NCI-H1092 treated with DMSO at 0.1 percent for 48 hours (cell line): ENCODE results near the gene BBS9.
"Not testable (repeated sequence)": the region's sequence is repeated elsewhere in the genome, so short reads cannot be mapped to it uniquely, and the experiment has no call there.

Experiments
- DNase-seq: peaks from one replicate; lab custom pipeline; 2025; lab: John Stamatoyannopoulos, UW

The BBS9 gene

DNA sequence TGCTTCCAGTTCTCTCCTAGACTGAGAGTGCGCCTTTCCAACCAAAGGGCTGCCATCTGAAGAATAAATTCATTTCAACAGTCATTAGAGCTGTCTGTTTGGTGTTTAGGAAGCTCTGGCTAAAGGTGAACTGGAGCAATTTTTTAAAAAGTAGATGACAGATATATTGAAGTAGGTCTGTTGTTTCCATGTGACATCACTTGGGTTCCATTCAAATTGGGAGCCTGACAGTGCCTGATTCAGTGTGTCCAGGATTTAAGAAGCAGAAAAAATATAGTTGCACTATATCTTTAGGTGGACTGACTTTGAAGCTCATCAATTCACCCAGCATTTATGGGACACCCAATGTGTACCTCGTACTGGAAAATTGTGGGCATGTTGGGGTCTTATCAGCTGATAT lies 367.7 kb downstream of the BBS9 start:
- no peak for DNase-seq

DNA sequence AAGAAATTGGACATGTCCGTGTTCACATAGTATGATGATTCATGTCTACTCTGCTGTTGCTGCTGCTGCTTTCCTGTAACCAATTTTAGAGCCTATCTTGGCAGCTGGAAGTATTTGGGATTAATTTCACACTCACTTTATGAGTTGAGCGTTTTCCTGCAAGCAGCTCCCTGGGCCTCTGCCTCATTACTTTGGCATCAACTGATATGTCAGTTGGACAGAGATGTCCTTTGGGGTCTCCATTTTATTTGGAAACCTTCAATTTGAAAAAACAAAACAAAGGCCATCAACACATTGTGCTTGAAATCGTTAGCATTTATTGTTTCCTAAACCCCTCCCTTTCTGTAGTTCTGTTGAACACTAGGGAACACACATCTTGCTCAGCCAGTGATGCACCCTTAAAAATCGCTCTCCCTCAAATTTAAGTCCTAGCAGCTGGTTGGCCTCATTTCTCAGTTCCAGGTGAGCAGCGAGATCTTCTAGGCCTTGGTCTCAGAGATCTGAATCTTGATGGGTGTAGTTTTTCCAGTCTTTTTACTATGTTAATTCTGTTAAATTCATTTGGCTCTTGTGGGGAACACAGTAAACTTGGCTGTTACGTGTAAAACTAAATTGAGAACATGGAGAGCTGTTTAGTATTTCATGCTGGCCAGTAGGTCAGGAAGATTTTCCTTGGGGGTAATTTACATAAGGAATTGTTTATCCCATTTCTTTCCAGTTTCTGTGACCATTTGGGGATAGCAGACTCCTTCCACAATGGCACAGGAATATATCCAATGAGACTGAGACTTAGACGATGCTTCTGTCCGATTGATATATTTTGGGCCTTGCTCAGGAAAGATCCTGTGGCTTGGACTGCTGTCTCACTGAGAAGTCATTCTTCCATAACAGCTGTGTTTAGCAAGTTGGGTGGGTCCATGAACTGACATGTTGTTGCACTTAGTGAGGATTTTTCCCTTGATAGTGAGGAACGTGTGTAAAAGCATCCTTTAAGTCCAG lies 371.6 kb downstream of the BBS9 start:
- no peak for DNase-seq

DNA sequence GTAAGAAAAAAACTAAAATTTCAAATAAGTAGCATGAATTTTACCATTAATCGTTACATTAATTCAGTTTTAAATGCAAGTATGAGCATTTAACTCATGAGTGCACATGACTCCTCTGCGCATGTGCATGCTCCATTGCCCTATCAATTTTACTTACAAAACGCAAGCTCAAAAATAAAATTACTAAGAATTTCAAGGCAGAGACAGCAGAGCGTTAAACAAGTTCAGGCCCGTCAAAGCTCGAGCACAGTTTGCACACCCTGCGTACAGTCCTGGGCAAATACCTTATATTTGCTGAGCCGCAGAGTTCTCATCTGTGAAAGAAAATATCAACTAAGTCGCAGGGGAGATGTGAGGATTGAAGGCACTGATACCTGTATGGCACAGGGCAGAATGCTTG lies 373.6 kb downstream of the BBS9 start:
- DNase-seq, result no peak

DNA sequence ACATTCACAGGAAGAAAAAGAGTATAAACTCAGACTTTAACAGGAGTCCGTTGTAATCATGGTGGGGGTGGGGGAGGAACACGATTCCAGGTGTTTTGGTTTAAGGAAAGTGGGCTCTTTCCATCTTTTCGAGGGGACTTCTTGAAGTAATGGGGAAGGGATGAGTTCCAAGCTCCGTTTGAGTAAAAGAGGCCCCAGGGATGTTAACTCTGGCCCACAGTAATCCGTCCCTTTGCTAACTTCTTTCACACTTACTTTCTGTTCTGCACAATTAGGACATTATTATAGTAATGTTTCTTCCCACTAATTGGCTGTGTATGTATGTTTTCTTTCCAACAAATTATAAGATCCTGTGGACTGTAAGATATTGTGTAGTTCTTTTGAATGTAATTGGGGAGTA lies 374.4 kb downstream of the BBS9 start:
- DNase-seq, result no peak

DNA sequence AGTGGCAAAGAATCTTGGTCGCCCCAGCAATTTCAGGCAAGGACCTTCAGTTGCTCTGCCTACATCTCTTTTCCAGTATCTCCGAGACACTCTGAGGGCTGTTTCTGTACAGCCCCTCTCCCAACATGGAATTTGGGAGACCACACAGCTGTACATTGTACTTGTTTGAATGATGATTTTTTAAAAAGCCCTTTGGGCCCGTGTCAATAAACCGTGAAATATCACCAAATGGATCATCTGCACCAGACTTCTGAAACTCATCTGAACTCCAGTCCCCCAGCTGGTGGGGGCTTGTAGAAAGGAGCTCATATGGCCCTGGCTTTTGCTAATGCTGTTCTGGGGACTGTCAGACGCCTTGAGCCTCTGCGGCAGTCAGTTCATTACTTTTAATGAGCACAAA lies 374.9 kb downstream of the BBS9 start:
- DNase-seq, result no peak

DNA sequence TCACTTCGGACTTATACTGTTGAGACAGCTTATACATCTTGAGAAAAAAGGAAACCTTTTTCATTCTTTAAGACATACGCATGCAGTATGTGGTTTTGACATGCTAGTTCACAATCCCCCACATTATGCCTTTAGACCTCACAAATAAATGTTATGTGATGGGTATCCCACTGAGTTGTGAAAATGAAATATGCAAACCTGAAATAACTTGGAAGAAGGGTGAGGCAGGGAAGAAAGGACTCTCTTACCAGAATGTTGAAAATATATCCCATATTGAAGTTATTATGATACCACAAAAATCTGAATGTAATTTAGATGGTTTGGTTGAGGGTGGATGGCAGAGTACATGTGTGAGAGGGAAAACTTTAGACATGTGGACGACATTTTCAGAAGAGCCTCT lies 379.8 kb downstream of the BBS9 start:
- DNase-seq, result no peak

DNA sequence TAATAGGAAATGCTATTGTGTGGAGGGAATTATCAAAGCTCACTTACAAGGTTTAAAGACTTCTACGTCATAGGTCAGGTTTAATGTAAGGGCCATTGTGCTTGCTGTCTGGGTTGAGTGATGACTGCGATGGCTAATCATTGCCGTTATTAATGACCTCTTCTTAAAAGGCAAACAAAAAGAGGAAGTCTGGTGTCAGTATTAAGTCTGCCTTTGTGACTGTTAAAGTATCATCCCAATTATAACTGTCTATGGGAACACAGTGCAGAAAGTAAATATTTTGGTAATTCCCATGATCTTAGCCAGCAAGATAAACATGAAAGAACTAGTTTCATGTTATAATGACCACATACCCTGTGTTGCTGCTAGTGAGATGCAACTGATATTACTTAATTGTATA lies 382.4 kb downstream of the BBS9 start:
- DNase-seq, result no peak

DNA sequence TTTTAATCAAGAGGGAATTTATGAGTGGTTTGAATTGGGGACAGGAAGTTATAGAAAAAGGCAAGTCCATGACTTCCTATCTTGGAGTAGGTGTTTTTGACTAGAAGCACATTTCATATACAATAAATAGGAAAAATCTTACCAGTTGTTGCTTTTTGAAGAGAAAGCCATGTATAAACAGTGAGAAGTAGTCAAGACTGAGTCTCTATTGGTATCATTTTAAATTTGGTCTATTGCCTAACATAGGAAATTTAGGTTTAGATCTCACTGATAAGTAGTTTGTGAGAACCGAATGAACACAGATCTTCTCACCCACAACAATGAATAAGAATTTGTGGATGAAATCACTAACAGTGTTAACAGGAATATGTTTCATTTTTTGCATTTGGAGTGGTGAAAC lies 387.2 kb downstream of the BBS9 start:
- DNase-seq, result no peak

DNA sequence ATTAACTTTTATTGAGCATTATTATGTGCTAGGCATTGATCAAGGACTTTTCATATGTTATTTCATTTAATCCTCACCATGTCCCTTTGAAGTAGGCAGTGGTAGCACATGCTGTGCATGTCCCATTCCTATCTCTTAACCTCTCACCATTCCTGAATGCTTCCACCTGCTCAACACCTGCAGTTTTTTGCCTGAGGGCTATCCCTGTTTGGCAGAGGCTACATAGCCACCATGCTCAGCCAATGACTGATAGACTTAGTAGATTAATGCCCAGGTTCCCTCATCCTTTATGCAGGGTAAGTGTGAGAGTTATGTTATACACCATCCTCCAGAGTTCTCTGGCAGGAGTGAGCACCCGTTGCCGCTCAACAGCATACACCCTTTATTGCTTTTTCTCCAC lies 387.8 kb downstream of the BBS9 start:
- peak; percentile 41 for DNase-seq

DNA sequence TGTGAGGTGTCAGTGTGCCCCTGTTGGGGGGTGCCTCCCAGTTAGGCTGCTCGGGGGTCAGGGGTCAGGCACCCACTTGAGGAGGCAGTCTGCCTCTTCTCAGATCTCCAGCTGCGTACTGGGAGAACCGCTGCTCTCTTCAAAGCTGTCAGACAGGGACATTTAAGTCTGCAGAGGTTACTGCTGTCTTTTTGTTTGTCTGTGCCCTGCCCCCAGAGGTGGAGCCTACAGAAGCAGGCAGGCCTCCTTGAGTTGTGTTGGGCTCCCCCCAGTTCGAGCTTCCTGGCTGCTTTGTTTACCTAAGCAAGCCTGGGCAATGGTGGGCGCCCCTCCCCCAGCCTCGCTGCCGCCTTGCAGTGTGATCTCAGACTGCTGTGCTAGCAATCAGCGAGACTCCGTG lies 397.6 kb downstream of the BBS9 start:
- not testable (repeated sequence) for DNase-seq

DNA sequence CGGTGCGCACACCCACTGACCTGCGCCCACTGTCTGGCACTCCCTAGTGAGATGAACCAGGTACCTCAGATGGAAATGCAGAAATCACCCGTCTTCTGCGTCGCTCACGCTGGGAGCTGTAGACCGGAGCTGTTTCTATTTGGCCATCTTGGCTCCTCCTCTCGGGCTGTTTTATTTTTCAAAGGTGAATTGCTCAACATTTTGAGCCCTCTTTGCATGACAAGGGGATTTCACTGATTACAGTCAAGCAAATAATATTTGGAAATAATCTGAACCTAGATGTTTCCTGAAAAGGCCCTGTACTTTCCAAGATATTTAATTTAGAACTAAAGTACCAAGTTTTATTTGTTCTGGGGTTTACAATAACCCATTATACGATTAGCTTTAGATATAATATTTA lies 398.2 kb downstream of the BBS9 start:
- DNase-seq, result not testable (repeated sequence)

DNA sequence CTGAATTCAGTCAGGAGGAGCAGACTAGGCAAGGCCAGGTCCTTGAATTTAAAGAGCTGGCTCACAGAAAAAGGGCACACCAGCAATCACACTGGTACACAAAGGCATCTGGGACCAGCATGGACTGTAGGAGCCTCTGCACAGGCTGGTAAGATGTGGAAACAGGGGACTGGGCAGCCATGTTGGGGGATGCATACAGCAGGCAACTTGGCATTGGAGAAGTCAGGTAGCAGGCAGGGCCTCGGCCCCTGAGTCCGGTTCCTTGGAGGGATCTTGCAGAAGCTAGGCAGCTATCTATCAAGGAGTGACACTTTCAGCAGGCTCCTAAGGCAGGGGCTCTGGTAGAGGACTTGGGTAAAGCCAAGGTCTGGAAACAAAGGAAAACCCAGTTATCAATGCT lies 399.7 kb downstream of the BBS9 start:
- DNase-seq, result no peak

DNA sequence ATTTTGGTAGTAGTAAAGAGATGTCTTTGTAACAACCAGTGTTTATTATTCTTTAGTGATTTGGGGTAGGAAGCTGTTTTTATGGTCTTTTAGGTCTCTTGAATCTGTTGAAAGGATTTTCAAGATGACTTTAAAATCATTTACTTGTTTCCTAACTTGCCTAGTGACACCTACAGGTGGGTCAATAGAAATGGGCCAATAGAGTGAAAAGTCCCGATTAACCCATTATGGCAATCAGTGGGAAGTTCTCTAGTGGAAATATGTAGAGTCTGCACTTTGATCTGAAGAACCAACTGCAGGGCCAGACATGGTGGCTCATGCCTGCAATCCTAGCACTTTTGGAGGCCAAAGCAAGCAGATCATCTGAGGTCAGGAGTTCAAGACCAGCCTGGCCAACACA lies 401.3 kb downstream of the BBS9 start:
- no peak for DNase-seq

DNA sequence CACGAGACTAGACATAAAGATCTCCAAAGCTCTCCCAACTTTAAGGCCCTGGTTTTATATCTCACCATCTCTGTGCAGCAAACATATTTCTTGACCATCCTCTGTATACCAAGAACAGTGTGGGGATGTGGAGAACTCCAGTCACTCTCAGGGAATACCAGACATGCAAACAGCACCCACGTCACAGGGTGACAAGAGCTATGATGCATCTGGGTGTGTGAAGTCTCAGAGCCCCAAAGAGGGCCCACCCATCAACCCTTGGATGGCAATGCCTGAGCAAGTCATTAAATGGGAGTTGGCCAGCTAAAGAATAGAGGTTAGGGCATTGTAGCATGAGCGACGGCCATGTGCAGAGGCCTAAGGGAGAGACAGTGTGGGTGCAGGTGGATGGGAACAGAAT lies 402.5 kb downstream of the BBS9 start:
- DNase-seq, result no peak

DNA sequence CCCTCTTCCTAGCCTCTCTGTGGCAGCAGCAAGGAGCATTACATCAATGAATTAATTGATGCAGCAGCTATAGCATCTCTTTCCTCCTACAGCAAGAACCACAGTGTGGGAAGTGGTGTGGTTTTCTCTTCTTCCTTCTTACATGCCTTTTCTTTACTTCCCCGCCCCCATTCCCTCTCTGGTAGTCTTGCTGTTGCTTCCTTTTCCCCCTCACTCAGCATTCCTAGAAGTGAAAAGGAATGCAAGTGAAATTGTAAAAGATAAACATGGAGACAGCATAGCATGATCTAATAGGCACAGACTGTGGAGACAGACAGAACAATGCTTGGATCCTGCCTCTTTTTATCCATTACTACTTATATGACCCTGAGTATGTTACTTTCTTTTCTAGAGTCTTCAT lies 405.5 kb downstream of the BBS9 start:
- no peak for DNase-seq

DNA sequence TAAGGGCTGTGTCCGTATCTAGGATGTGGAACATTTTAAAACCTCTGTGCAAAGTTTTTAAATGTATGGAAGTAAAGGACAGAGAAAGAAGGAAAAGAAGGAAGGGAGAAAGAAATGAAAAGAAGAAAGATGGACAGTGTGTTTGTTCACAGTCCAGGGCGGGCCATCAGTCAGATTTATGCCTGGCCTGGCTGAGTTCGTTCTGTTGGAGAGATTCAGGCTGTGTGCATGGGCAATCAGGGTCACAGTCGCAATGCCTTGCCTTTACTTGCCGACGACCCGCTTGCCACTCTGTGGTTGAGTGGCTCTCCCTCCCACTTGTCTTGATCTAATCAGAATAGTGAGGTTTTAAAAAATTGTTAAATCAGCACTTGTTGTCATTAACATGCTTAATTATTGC lies 406.6 kb downstream of the BBS9 start:
- no peak for DNase-seq

DNA sequence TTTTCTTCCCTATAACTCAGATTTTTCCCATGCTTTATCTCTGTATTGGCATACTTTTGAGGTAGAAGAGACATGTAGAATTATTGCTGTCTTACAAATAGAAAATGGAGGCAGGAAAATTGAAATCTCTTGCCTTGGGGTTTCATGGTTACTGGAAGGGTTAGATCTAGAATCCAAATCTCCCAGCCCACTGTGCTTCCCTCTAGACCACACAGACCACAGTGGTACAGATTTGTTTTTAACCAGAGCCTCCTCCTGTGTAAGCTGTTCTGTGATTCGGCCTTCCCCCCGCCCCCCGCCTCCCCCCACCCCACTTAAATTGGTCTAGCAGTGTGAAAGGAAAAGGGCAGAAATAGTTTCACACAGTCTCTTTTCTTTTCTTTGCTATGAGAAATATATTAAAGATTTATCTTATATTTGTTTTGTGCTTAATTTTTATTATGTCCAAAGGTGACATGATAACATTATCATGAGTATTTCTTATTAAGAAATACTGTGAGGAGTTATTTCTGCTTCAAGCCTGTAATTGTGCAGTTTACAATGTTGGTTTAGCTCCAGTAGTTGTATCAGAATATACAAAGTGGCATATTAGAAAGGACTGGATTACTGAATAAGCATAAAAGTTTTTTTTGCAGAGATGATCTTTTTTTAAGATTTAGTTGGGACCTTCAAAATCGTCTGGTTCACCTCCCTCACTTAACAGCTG lies 407.2 kb downstream of the BBS9 start:
- no peak for DNase-seq

DNA sequence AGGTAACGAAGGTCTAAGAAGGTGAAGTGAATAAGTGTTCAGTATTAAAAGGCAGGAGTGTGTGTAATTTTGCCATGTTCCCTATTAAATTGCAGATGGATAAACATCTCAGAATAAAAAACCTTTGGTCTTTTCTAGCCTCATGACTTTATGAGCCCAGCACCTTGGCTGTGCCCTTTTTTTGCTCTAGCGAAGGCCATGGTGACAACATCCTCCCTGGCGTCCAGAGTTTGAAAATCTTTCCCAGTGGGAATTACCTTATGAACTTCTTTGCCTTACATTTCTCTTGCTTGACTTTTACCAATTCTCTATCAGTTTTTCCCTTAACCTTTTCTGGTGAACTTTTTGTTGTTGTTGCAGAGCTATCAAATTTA lies 407.7 kb downstream of the BBS9 start:
- no peak for DNase-seq

DNA sequence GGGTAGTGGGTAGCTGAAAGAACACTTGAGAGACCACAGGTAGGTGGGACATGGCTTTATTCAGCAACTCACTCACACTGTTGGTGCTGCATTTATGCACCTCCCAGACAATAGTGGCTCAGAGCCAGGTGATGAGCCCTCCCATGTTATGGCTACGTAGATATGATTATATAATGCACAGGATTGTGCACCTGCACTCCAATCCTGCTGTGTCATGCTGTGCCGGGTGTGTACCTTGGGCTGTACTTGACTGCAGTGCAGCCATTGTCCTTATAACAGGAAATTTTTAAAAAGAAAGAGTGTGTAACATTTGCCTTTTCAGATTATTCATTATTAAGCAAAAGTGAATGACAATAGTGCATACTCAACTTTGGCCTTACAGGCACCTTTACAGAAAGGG lies 409.8 kb downstream of the BBS9 start:
- DNase-seq, result no peak

DNA sequence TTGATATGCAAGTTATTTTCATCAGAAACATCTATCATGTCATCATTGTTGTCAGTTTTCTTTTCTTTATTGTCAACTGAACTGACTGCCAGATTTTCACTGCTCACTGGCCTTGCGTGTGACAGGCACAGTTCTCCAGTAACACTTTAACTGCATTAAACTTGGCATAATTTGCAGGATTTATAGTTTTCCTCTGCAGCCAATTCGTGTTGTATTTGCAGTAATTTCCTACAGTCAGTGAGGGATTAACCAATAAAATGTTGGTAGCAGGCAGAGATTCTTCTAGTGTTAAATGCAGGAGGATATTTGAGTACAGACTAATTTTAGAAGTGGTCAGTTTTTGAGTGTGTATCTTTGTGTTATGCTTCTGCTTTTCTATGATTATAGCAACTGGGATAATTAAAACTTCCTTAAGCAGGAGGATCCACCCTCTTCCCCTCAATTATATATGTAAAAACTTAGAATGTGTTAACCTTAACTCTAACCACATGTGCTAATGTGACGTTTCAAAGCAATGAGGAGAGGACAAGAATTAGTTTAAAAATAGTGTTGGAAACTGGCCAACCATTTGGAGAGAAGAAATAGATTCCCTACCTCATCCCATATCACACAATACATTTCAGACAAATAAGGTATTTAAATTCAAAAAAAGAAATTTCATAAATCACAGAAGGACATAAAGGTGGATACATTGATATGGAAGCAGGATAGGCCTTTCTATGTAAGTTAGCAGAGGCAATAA lies 410.5 kb downstream of the BBS9 start:
- DNase-seq, result no peak

DNA sequence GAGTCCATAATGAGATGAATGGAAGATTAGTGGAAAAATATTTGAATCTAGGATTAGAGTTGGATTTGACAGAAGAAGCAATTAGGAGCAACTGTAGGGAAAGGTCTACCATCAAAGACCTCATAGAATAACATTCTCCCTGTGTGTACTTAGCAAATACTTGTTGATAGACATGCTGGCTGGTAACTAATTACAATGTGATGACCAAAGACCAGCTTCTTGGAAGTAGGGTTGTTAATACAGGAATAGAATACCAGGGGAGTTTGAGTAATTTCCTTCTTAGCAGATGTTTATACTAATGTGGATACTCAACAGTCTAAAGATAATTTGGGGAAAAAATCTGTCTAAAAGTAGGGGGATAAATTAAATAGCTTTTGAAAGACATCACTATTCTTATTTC lies 418.5 kb downstream of the BBS9 start:
- DNase-seq, result no peak

DNA sequence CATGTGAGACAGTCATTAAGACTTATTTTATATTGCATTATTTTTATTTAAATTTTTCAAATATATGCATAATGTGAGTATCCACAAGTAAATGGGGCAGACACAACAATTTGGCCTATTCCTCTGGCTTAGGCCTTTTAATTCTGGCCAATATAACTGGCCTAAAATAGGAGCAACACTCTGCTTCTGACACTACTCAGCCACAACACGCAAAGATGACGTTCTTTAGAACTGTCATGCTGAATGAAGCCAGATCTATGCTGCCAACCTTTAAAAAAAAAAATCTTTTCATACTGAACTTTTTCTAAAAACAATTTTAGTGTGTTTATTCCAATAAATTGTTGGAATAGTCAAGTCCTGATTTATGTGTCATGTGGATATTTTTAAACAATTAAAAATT lies 421.0 kb downstream of the BBS9 start:
- no peak for DNase-seq

DNA sequence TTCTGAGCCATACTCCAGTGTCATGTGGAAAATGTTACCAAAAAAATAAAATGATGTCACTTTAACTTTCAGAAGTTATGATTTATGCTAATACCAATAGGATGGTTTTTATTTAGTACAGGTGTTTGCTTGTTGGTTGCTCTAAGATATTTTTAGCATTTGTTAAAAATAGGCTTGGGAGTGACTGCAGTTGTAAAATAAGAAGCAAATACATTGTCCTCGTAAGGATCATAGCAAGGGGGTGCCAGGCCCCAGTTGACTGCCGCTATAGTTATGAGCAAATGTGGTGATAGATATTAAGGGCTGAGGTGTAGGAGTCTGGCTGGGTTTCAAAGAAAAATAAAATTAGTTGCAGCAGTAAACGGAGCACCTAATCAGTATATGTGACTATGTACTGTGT lies 421.6 kb downstream of the BBS9 start:
- no peak for DNase-seq
